ENCODE measurements around the gene SELENOO.

Gene SELENOO

DNA sequence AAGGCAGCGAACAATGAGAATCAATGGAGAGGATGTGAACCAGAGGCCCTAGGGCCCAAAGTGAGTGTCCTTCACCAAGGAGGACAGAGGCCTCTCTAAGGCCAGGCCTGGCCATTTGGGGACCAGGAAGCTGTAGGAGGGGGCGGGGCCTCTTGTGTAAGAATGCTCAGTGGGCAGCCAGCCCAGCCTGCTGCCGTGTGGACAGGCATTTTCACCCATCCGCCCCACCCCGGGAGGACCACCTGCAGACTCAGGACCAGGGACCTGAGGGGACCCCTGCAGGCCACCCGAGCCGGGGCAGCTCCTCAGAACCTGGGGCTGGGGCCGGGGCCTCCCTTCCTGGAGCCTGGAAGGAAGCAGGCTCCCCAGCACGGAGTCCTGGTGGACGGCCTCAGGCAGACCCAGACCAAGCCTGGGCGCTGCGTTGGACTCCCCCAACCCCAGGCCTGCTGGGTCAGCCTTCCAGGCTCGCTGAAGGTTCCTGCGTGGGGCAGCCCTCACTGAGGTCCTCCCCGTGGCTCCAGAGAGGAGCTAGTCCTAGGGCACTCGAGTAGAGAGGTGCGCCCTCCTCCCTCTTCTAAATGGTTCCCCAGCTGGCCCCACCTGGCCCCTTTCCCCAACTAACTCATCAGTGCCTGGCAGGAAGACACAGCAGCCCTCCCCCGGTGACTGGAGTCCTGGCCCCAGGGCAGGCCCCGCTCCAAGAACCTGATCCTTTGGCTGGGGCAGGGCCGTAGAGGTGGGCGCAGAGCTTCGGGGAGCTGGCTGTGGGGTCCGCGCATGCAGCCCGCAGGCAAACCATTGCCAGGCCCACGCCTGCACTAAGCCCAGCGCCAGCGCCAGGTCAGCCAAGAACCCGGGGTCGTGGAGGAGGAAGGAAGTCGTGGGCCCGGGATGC is 16.6 kb upstream of the SELENOO start:
- in situ Hi-C loops (cut with MboI; ENCODE audit: low sequenced_read_pairs): no loop called here

DNA sequence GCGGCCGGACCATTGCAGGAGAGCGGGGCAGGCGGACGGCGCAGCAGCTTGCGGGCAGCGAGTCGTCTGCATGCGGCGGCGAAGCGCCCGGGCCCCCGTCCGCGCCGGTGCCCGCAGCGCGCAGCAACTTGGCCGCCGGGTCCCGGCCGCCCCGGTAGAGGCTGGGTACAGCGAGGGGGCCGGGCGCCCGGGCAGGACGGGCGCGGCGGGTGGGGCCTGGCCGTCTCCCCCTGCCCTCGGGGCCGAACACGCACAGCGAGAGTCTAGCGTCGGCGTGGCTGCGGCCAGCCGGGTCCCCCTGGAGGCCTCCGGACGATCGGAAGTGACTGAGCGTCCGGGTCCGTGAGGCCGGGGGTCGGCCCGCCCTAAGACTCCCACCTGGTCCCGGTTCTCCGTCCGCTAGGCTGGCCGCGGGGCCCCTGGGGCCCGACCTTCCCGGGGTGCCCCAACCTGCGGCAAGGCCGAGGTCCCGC is 15.9 kb upstream of the SELENOO start:
- in situ Hi-C loops (cut with MboI; ENCODE audit: low sequenced_read_pairs): no loop called here

DNA sequence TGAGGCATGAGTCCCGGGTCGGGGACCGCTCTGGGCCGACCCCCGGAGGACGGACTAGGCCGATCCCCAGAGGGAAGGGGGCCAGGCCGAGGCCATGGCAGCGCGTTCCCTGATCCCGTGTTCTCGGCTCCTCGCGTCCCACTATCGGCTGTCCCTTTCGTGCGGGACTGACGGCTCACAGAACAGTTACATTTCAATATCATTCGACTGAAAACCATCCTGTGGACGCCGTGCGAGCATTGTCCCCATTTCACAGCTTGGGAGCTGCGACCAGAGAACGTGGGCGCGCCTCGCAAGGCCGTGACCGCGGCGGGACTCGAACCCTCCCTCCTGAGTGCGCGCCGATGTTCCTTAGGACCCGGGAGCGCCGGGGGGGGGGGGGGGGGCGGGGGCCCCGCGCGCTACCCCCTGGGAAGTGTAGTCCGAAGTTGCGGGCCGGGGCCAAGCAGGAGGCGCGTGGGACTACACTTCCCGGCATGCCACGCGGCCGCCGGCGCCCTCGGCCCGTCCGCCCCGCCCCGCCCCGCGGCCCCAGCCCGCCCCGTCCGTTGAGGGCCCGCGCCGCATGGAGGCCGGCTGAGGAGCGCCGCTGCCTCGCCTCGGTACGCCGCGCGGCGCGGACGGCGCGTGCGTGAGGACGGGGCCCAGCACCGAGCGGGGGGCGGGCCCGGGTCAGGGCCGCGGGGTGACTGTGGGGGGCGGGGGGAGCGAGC is 15.3 kb upstream of the SELENOO start, which contains the start of gene TRABD:
Gene TRABD (plus strand): TSS at position 539 of the 713 bp plus-strand sequence. CDS start 7,148 bp downstream, outside the sequence.
- in situ Hi-C loops (cut with MboI; ENCODE audit: low sequenced_read_pairs): no loop called here

DNA sequence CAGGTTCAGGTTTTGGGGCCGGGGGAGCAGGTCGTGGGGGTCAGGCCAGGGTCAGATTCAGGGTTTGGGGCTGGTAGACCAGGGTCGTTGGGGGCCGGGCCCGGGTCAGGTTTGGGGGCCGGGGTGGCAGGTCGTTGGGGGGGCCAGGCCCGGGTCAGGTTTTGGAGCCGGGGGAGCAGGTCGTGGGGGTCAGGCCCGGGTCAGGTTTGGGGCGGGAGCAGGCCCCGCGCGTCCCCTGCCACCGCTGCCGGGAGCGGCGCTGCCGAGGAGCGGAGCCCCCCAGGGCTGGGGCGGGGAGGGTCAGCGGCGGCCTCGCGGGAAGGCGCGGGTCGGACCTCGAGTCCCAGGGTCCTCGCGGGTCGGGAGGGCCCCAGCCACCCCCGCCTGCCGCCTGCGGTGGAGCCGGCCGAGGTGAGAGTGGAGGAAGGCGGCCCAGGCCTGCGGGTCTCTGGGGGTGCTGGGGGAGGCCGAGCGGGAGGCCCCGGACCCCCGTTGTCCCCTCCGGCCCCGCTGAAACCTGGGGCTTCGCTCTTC is 14.6 kb upstream of the SELENOO start:
- in situ Hi-C loops (cut with MboI; ENCODE audit: low sequenced_read_pairs): no loop called here

DNA sequence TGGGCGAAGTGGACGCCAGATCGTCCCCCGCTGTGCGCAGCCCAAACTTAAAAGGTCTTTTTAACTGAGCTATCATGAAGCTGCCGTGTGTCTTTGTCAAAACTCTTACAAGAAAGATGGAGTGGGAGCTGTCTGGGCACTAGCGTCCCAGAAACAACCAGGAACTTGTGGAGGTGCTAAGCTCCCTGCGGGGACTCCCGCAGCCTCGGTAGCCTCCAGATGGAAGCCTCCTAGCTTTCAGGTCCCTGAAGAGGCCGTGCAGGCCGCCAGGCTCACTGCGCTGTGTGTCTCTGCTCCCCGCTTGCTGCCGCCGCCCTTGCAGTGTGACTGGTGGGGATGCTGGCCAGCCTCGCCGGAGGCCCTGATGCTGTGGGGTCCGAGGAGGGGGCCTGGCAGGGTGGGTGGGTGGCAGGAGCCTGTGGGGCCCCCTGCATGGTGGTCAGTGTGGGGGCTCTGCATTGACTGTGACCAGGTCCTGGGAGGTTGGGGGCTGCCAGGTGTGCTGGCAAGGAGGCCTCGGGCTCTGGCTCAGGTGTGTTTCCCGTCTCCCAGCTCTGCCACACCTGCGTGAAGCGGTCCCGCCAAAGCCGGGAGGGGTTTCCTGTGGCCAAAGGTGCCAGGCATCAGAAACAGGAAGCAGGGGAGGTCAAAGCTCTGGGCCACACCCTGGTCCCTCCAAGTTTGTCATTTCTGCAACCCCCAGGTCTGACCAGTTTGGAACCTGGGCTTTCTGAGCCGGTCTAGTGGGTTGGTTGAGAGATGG is 13.9 kb upstream of the SELENOO start:
- in situ Hi-C loops (cut with MboI; ENCODE audit: low sequenced_read_pairs): no loop called here

DNA sequence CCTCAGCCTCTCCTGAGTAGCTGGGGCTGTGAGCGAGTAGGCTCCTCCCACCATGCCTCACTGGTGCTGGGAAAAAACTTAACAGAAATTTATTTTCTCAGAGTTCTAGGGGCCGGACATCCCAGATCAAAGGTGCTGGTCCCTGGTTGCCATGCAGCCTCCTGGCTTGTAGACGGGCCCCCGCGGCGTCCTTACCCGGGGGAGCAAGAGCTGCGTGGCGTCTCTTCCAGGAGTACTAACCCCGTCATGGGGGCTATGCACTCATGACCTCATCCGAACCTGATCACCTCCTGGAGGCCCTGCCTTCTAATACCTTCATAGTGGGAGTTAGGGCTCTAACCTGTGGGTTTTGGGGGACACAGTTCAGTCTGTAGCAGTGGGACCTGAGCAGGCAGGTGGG is 12.5 kb upstream of the SELENOO start:
- in situ Hi-C loops (cut with MboI; ENCODE audit: low sequenced_read_pairs): no loop called here

DNA sequence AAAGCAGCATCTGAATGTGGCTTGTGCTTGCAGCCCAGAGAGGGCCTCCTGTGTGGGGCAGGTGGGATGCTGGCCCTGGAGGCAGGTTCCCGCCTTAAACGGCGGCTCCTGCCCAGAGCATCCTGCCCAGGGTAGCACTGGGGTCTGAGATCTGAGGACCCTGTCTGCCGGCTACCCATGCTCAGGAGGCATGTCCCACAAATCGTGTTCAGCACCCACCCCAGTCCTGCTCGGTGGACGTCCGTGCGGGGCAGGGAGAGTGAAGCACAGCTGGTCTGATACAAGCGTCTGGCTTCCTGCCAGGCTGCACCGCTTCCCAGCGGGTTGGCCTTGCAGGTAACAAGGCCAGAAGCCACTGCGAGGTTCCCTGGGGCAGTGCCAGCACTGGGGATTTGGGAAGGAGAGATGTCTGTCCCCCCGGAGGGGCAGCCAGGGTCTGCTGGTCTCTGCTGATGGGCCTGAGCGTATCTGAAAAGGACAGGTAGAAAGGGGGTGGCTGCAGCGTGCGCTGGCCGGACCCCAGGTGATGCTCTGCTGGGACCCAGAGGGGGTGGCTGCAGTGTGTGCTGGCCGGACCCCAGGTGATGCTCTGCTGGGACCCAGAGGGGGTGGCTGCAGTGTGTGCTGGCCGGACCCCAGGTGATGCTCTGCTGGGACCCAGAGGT is 11.5 kb upstream of the SELENOO start:
- in situ Hi-C loops (cut with MboI; ENCODE audit: low sequenced_read_pairs): no loop called here

DNA sequence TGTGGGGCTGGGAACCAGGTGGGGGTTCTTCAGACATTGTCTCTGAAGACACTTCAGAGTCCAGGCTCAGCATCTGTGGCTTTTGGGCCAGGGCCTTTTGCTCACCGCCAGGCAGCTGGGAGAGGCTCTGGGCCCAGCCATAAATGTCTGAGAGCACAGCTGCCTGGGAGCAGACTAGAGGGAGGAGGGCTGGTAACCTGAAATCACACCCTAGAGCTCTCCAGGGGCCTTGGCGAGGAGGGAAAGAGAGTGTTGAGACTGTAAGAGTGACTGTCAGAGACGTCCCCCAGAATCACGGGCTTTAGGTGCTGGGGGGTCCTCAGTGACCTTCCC is 11.0 kb upstream of the SELENOO start:
- in situ Hi-C loops (cut with MboI; ENCODE audit: low sequenced_read_pairs): no loop called here

DNA sequence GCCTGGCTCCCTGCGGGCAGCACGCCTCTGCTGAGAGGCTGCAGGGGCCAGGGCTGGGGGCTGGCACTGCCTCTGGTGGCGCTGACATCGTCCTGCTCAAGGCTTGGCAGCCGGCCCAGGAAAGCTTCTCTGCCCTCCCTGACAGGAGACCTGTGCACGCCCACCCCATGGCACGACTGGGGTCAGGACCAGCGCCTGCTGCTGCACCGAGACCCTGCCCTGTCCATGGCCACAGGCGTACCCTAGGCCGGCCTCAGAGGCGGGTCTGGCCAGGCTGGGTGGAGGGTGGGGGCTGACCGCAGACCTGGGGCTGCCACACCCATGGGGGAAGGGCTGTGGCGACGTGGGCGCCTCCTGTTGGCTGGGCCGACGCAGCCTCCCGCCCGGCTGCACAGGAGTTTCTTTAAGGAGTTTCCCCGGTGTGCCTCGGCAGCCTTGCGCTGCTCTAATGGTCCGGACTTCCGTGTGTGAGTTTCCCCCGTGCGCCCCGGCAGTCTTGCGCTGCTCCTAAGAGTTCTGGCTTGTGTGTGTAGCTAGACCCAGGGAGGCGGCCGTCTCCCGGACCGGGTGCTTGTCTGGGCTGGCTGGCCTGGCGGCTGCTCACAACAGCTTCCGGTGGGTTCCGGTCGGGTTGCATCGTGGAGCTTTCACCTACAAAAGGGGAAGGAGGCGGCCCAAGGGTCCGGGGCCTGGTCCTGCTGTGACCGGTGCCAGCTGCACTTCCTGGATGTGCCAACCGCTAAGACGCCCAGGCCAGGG is 10.4 kb upstream of the SELENOO start:
- in situ Hi-C loops (cut with MboI; ENCODE audit: low sequenced_read_pairs): no loop called here

DNA sequence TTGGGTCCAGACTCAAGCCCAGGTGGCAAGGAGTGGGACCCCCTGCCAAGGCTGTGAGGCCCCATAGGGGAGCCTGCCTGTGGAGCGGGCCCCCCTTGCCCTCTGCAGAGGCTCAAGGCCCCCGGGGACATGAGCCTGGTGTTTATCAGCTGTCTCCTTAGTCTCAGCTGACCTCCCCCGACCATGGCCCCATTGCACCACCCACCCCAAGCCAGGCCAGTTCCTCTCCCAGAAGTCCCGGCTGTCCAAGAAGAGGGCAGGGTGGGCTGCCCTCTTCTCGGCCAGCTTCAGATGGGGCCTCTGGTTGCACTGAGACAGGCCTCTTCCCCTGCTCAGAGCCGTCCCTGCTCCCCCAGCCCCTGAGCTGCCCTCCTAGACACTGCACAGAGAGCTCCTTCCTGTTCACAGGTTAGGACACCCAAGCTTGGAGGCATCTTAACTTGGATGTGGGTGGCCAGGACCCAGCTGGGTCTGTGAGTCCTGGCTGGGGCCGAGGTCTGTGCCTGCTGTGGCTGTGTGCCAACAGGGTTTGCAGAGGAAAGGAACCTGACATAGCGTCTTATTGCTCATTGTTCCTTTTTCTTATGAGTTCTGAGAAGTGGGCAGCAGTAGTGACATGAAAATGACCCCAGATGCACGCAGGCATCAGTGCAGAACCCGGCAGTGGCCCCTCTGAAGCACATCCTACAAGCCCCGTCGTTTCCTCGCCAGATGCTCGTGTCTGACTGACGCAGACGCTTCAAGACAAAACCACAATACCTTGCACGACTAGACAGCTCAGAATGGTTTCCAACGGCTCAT is 9.7 kb upstream of the SELENOO start:
- in situ Hi-C loops (cut with MboI; ENCODE audit: low sequenced_read_pairs): no loop called here

DNA sequence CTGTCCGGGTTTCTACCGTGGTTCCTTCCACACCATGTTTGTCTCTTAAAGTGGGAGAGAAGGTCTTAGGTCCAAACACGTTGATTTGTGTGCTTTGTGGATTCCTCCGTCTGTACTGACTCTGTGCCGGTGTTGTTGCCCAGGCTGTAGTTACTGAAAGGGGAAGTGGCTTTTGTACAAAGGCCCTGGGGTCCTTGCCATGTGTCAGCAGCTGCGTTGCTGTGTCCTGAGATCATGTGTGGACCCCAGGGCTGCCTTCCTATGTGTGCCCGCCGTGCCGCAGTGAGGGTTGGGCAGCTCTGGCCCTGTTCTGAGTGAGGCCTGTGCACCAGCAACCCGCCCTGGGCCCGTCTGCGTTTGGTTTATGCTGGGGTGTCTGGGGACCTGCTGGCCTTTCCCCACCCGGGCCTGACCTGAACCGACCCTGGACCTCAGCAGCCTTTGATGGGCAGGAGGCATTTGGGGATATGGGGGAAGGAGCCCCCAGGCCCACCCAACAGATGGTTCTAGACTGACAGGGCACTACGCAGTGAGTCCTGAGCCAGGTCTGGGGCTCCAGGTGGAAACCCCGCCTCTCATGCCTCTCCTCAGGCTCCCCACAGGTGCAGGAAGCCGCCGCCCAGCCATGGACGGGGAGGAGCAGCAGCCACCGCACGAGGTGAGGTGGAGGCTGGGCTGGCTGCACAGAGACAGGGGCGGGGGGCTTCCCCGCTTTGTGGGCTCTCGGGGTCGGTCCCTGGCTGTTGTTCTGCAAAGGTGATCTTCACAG is 8.2 kb upstream of the SELENOO start:
- in situ Hi-C loops (cut with MboI; ENCODE audit: low sequenced_read_pairs): no loop called here

DNA sequence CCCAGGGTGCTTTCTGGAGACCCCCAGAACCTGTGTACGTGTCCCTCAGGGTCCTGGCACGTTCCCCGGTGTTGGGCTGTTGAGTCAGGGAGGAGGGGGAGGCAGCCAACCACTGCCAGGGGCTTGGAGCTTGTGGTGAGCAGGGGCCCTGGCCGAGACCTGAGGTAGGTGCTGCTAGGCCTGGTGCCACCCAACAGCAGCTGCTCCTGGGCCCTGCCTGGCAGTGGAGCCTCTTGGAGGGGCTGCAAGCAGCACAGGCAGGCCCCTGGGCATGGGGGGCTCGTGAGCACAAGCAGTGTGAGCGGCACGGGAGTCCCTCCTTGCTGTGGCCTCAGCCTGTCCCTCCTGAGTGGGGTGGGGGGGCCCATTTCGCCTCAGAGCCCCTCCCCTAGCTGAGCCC is 7.2 kb upstream of the SELENOO start:
- in situ Hi-C loops (cut with MboI; ENCODE audit: low sequenced_read_pairs): no loop called here

DNA sequence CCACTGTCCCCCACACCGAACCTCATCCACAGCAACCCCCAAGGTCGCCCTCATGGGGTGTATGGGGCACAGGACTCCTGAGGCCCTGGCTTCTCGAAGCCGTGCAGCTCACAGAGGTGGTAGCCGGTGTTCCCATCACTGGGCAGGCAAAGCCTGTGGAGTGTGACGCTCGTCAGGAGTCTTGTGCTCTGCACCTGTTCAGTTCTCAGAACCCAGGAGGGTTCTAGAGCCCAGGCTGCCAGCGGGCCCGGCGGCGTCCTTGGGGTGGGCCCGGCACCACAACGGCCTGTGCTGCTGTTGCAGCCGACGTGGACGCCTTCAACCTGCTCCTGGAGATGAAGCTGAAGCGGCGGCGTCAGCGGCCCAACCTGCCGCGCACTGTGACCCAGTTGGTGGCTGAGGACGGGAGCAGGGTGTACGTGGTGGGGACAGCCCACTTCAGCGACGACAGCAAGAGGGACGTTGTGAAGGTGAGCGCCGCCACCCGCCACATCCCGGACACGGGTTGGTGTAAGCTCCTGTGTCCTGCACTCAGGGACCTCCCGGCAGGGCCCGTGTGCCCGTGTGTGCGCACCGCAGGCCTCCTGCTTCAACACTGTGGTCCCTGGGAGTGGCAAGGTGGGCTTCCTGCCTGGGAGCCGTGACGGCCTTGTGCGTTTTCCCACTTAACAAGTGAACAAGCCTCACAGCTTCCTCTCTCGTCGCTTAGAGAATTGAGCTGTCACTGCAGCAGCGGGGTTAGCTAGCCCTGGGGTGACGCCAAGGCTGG is 6.6 kb upstream of the SELENOO start:
- in situ Hi-C loops (cut with MboI; ENCODE audit: low sequenced_read_pairs): no loop called here

DNA sequence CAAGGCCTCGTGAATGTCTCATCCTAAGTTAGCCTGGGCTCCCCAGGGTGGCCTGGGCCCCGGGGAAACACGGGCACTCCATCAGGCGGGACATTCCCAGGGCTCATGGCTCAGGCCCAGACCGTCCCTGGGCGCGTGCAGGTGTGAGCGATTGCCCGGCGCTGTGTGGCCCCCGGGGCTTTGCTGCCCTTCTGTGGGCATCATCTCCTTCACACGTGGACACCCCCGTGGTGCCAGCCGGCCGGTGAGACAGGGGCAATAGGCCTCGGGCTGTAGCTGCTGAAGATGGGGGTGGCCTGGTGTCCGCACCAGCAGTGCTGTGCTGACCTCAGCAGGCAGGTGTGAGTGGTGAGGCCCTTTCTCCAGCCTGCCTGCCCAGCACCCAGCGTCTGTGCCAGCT is 4.6 kb upstream of the SELENOO start:
- in situ Hi-C loops (cut with MboI; ENCODE audit: low sequenced_read_pairs): no loop called here

DNA sequence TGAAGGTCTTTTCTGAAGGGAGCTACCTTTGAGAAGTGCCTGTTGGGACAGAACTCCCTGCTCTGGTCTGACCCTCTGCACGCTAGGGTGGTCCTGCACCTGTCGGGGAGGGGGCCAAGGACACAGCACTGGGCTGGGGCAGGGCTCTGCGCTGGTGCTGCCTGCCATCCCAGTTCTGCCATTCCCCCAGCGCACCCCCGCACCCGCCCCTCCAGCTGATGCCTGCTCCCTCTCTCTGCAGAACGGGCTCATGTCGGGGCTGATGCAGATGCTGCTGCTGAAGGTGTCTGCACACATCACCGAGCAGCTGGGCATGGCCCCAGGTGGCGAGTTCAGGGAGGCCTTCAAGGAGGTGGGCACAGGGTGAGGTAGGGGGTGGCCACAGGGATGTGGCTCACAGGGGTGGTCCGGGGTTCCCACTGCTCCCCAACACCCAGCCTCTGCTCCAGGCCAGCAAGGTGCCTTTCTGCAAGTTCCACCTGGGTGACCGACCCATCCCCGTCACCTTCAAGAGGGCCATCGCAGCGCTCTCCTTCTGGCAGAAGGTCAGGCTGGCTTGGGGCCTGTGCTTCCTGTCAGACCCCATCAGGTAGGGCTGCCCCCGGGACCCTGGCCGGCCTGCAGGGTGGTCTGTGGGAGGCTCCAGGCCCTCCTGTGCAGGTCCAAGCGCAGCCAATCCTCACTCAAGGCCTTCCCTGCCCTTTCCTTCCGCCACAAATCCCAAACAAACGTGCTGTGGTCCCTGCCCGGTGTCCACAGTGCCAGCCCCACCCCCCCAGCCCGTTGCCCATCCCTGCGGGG is 3.6 kb upstream of the SELENOO start:
- in situ Hi-C loops (cut with MboI; ENCODE audit: low sequenced_read_pairs): no loop called here

DNA sequence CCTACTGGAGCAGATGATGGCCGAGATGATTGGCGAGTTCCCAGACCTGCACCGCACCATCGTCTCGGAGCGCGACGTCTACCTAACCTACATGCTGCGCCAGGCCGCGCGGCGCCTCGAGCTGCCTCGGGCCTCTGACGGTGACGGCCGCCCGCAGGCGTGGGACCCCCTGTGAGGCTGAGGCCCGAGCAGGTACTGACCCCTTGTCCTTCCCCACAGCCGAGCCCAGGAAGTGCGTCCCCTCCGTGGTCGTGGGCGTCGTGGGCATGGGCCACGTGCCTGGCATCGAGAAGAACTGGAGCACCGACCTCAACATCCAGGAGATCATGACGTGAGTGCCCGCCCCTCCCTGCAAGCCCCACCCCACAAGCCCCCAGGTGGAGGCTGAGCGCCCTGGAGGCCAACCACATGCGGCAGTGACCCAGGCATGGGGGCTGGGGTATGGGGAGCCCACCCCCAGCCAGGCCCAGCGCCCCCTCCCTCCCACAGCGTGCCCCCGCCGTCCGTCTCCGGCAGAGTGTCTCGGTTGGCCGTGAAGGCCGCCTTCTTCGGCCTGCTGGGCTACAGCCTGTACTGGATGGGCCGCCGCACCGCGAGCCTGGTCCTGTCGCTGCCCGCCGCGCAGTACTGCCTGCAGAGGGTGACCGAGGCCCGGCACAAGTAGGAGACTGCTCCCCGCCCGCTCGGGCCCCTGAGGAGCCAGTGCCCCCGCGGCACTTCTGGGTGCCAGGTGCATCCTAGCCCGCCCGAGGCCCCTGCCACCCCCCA is 2.8 kb upstream of the SELENOO start:
- in situ Hi-C loops (cut with MboI; ENCODE audit: low sequenced_read_pairs): no loop called here
